Psoas muscle (tissue), 8 donors: ENCODE results near the gene PSMD1. TPM values are rescaled to one million over a fixed set of nuclear protein-coding genes. Genes with fewer than 3 reads are reported as not detected.

Source experiments
- ATAC-seq, 4 donors: fragments of 200-7000 bp; cut with Tn5 transposase; one replicate each; pipeline ENCODE4 v1.9.1; 2020; ENCODE audit warnings: moderate library complexity in 3 of 4, mild to moderate bottlenecking in 2 of 4
- DNase-seq, 2 donors: peaks; one replicate each; pipeline ENCODE4 v3.0.0-alpha.2; 2020
- H3K27ac ChIP-seq: fragments of 200-600 bp; one replicate; pipeline ENCODE4 v1.8.0; 2022
- H3K27me3 ChIP-seq, 3 donors: fragments of 200-600 bp in 1 of 3; one replicate each; pipeline versions ENCODE4 v1.6.1 to v1.8.0; 2013 to 2022; ENCODE audit warnings: low read length in 2 of 3, mild to moderate bottlenecking in 2 of 3, moderate library complexity in 1 of 3; ENCODE audit not compliant: insufficient read depth in 3 of 3
- H3K36me3 ChIP-seq, 2 donors: fragments of 200-600 bp in 1 of 2; one replicate each; pipeline versions ENCODE4 v1.6.1 to v1.8.0; 2013 to 2022; ENCODE audit warnings: low read depth in 1 of 2, mild to moderate bottlenecking in 1 of 2, moderate library complexity in 1 of 2; ENCODE audit not compliant: insufficient read depth in 1 of 2
- H3K4me1 ChIP-seq: fragments of 200-600 bp; one replicate; pipeline ENCODE4 v1.8.0; 2022
- H3K4me3 ChIP-seq: fragments of 200-600 bp; one replicate; pipeline ENCODE4 v1.8.0; 2022; ENCODE audit warnings: mild to moderate bottlenecking
- H3K9me3 ChIP-seq: fragments of 200-600 bp; one replicate; pipeline ENCODE4 v1.8.0; 2022
- WGBS, 3 donors: extraction: QIAGEN DNeasy Blood & Tissue Kit; methylation state at CpG; one replicate each; pipeline versions ENCODE4 v1.1.6 to v1.1.7; 2013; 5-methylcytosine and 5-hydroxymethylcytosine counted together
- intact Hi-C, 2 donors: fragments of 100-400 bp; cut with DNase I; formaldehyde crosslinking; loops; one replicate each; pipeline versions ENCODE4 v1.11.0 to v1.14.2; 2022
- polyA plus RNA-seq, 3 donors: library from polyadenylated mRNA; stranded (reverse); fragments of 200-250 nt; gene quantifications; one replicate each; pipeline ENCODE4 v1.2.3, GENCODE V29; 2013
- total RNA-seq, 4 donors: library from RNA; stranded (reverse); fragmentation: NEBNext Ultra II Directional in 2 of 4; extraction: Animal tissue kit (Norgen Biotek cat#: 25700) in 2 of 4; gene quantifications; one replicate each; pipeline versions ENCODE4 v1.2.1 to v1.2.4, GENCODE V29; 2021 to 2023
- TF ChIP-seq, protein P1 (sequence below): fragments of 200-600 bp; IDR thresholded peaks from one replicate; pipeline ENCODE4 v1.8.0; 2022; ENCODE audit warnings: antibody characterized with exemption
- donor health status: healthy with polysubstance abuse.
- donor health status: DM: no; HTN: no; CAD: no; lungs with moderate emphysema.
- donor health status: Bipolar disorder and iron deficiency.
- donor health status: healthy.
- donor health status: DM: yes; HTN: yes; CAD: no.
- donor health status: DM: no; HTN: no; CAD: no.
- donor health status: DM: no; HTN: no; CAD: no.
- donor health status: DM: yes; HTN: yes; CAD: no.

Gene PSMD1
- total and polyA plus RNA-seq, 7 donors, result 74.4 to 170 (median 152) TPM

DNA sequence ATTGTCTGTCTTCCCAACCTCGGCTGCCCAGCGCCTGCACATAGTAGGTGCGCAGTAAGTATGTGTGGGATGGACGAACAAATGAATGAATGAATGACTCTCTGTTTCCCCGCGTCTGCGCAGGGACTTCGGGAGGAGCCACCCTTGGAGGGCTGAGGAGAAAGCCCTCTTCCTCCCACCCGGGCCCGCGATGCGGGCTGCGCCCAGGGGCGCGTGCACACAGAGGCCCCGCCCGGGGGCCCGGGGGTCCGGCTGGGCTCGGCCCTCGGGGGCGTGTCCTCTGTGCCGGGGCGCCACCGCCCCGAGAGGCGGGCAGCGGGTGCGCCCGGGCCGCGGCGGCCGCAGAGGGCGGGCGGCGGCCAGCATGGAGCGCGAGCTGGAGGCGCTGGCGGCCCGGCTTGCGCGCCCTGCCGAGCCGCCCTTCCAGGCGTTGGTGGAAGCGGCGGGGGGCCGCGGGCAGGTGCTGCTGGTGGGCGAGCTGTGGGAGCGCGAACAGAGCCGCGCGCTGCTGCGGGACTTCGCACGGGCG, 19.4 kb upstream of the PSMD1 start, which contains the start of gene C2orf72:
Gene C2orf72 (plus strand): TSS at position 322 of the 529 bp plus-strand sequence. CDS start 43 bp downstream, at position 365.
- Histone ChIP-seq H3K27me3 (peaks cover 0 to 58% (median 22%) of the 10 kb centered on the region in 3 donors), H3K9me3 (no peaks in the 10 kb centered on the region), H3K4me1 (no peaks in the 10 kb centered on the region), H3K4me3 (peak within 1 kb of the TSS; percentile 32), H3K27ac (no peak within 1 kb of the TSS), H3K36me3 (no peaks in the 10 kb centered on the region)
- DNase-seq, result no peak
- 1 to 8% (median 4%) methylated on average over 7 to 61 of the region's 61 CpGs for WGBS, 3 donors
- ATAC-seq, result no peak
- TF ChIP-seq, protein P1, sequence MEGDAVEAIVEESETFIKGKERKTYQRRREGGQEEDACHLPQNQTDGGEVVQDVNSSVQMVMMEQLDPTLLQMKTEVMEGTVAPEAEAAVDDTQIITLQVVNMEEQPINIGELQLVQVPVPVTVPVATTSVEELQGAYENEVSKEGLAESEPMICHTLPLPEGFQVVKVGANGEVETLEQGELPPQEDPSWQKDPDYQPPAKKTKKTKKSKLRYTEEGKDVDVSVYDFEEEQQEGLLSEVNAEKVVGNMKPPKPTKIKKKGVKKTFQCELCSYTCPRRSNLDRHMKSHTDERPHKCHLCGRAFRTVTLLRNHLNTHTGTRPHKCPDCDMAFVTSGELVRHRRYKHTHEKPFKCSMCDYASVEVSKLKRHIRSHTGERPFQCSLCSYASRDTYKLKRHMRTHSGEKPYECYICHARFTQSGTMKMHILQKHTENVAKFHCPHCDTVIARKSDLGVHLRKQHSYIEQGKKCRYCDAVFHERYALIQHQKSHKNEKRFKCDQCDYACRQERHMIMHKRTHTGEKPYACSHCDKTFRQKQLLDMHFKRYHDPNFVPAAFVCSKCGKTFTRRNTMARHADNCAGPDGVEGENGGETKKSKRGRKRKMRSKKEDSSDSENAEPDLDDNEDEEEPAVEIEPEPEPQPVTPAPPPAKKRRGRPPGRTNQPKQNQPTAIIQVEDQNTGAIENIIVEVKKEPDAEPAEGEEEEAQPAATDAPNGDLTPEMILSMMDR, result no peak
- intact Hi-C loops, result no loop called here

DNA sequence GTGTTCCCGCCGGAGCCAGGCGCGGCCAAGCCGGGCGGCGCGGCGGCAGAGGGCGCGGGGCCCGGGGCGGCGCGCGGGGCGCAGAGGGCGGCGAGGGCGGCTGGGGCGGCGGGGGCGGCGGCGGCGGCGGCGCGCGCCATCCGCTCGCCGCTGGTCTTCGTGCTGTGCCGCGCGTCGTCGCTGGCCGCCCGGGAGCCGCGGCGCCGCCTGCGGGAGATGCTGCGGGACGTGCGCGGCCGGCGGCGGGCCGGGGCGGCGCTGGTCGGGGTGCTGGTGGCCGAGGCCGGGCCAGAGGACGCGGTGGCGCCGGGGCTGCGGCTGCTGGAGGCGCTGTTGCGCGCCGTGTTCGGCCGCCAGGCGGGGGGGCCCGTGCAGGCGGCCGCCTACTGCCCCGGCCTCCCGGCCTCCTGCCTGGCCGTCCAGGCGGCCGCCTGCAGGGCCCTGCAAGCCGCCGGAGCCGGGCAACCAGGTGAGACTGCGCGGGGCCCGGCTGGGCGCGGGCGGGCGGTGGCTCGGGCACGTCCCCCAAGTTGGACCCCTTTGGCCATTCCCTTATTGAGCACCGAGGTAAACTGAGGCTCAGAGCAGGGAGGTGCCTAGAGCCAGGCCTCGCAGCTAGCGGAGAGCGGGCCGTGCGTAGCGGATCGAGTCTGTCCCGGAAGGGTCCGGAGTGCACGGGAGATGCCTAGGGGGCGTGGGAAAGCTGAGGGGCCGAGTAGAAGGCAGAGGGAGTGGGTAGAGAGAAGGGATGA, 18.8 kb upstream of the PSMD1 start:
- ATAC-seq (peak in 2 of 4 donors; percentile 27 to 50), DNase-seq (no peak)
- Histone ChIP-seq H3K27ac (no peak overlapping the region), H3K9me3 (no peaks in the 10 kb centered on the region), H3K4me1 (no peaks in the 10 kb centered on the region), H3K4me3 (peak overlapping the region; percentile 32), H3K27me3 (peaks cover 0 to 58% (median 22%) of the 10 kb centered on the region in 3 donors), H3K36me3 (no peaks in the 10 kb centered on the region)
- TF ChIP-seq, protein P1, result no peak
- 1 to 2% (median 1%) methylated on average over 31 to 103 of the region's 104 CpGs for WGBS, 3 donors
- intact Hi-C loops, result no loop called here

DNA sequence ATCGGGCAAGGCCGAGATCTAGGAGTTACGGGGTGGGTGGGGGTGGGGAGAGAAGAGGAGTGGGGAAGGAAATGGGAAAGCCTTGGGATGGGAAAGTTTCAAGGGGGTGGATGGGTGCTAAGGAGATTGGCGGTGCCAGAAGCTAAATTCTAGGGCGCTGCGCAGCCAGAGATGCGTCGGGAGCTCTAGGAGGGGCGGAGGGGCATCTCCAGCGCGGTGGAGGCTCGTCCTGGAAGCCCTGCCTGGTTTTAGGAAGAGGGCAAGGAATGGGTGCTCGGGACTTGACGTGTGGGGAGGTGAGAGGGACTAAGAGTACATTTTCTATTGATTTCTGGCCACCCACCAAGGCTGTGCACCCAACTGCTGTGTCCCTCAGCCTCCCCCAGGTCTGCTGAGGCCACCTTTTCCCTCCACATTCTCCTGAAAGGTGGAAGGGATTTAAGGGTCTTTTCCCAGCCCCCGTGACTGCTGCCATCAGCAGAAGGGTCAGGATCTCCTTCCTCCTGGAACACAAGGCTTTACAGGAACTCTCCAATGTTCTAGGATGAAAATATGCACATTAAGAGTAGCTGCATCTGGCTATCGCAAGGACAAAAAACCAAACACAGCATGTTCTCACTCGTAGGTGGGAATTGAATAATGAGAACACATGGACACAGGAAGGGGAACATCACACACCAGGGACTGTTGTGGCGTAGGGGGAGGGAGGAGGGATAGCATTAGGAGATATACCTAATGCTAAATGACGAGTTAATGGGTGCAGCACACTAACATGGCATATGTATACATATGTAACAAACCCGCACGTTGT, 18.0 kb upstream of the PSMD1 start:
- 20 to 24% (median 22%) methylated on average over 19 to 21 of the region's 21 CpGs for WGBS, 3 donors
- Histone ChIP-seq H3K27me3 (peaks cover 0 to 58% (median 22%) of the 10 kb centered on the region in 3 donors), H3K4me3 (no peak overlapping the region), H3K36me3 (no peaks in the 10 kb centered on the region), H3K9me3 (no peaks in the 10 kb centered on the region), H3K27ac (no peak overlapping the region), H3K4me1 (no peaks in the 10 kb centered on the region)
- no peak for DNase-seq
- intact Hi-C loops, result no loop called here
- no peak for ATAC-seq
- TF ChIP-seq, protein P1, result no peak

DNA sequence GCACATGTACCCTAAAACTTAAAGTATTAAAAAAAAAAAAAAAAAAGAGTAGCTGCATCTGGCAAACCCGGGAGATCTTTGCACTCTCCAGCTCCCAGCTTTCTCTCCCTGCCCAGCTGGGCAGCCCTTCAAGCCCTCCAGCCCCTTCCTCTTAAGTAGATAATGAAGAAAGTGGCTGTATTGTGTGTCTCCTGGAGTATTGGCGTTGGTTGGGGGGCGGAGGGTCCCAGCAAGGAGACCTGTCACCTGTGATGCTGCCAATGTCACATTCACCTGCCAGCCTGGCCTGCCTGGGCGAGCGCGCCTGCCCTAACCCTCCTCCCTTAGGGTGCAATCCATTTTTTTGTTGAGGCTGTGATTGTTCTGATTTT, 17.4 kb upstream of the PSMD1 start:
- TF ChIP-seq, protein P1, result no peak
- no peaks in the 10 kb centered on the region for H3K4me1 ChIP-seq
- 70 to 83% (median 78%) methylated on average over 6 of the region's 6 CpGs for WGBS, 3 donors
- H3K36me3 ChIP-seq, result no peaks in the 10 kb centered on the region
- H3K4me3 ChIP-seq, result no peak overlapping the region
- no peak for DNase-seq
- no peak for ATAC-seq
- no peak overlapping the region for H3K27ac ChIP-seq
- peaks cover 0 to 55% (median 22%) of the 10 kb centered on the region in 3 donors for H3K27me3 ChIP-seq
- intact Hi-C loops, result no loop called here
- no peaks in the 10 kb centered on the region for H3K9me3 ChIP-seq
